Activated T-helper 1 cell treated with anti-CD3 and anti-CD28 coated beads, Interleukin-12 subunit alpha, Interleukin-12 subunit beta, Interleukin-2, Interleukin-4 antibody, amounts not matched to agents 30 ng/mL and 10 ng/mL and 1 ng/mL, durations not matched to agents 14 hours and 24 hours and 36 hours (primary cell): ENCODE measurements around the gene OASL. TPM values are rescaled to one million over a fixed set of nuclear protein-coding genes. Genes with fewer than 3 reads are reported as not detected.

Experiments
- DNase-seq: peaks from one replicate; pipeline ENCODE4 v3.0.0; 2021; ENCODE audit warnings: low spot score
- H3K27ac Mint-ChIP-seq: one replicate; pipeline ENCODE4 v1.8.0; 2021; ENCODE audit warnings: mild to moderate bottlenecking, mixed read lengths
- H3K27me3 Mint-ChIP-seq: one replicate; pipeline ENCODE4 v1.8.0; 2022; ENCODE audit warnings: mild to moderate bottlenecking, moderate library complexity, mixed read lengths; ENCODE audit not compliant: insufficient read depth
- H3K36me3 Mint-ChIP-seq: one replicate; pipeline ENCODE4 v1.8.0; 2021; ENCODE audit warnings: low read depth, mixed read lengths
- H3K4me1 Mint-ChIP-seq: one replicate; pipeline ENCODE4 v1.8.0; 2021; ENCODE audit warnings: low read depth, mixed read lengths
- H3K4me3 Mint-ChIP-seq: one replicate; pipeline ENCODE4 v1.8.0; 2021; ENCODE audit warnings: mild to moderate bottlenecking, moderate library complexity, mixed read lengths
- H3K9me3 Mint-ChIP-seq: one replicate; pipeline ENCODE4 v1.8.0; 2021; ENCODE audit warnings: mixed read lengths
- intact Hi-C: fragments of 100-400 bp; cut with micrococcal nuclease; formaldehyde crosslinking; loops from one replicate; pipeline ENCODE4 v1.15.1; 2024
- total RNA-seq: library from RNA; stranded (reverse); gene quantifications from 2 replicates; pipeline ENCODE4 v1.2.3, GENCODE V29; 2022

The OASL gene
- total RNA-seq, 1 donor from 2014 or later: 3.1 TPM

DNA sequence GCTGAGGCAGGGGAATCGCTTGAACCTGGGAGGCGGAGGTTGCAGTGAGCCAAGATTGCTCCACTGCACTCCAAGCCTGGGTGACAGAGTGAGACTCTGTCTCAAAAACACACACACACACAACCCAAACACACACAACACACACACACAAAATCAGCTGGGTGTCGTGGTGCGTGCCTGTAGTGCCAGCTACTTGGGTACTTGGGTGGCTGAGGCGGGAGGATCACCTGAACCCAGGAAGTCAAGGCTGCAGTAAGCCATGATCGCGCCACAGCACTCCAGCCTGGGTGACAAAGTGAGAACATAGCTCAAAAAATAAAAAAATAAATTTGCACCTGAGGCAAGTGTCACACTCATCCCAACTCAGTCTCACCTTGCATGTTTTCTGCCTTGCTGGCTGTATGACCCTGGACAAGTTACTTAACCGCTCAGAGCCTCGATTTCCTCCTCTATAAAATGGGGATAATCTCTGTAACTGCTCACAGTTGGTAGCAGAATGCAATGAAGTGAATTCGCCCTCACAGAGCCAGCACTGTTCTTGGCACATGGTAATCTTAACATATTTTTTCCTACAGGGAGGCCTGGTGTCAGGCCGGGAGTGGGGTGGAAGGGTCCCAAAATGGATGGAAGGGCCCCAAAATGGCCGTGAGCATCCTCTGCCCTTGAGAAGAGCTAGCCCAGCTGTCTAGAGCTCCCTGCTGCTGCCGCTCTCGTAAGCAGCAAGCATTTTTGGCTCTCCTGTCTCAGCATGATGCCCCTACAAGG is 61.3 kb downstream of the OASL start:
- Mint-ChIP-seq H3K4me3 (no peak overlapping the region), H3K36me3 (no peaks in the 10 kb centered on the region), H3K27ac (no peak overlapping the region), H3K27me3 (peaks cover 1% of the 10 kb centered on the region), H3K9me3 (no peaks in the 10 kb centered on the region), H3K4me1 (no peaks in the 10 kb centered on the region)
- intact Hi-C loops: no loop called here
- DNase-seq: no peak

DNA sequence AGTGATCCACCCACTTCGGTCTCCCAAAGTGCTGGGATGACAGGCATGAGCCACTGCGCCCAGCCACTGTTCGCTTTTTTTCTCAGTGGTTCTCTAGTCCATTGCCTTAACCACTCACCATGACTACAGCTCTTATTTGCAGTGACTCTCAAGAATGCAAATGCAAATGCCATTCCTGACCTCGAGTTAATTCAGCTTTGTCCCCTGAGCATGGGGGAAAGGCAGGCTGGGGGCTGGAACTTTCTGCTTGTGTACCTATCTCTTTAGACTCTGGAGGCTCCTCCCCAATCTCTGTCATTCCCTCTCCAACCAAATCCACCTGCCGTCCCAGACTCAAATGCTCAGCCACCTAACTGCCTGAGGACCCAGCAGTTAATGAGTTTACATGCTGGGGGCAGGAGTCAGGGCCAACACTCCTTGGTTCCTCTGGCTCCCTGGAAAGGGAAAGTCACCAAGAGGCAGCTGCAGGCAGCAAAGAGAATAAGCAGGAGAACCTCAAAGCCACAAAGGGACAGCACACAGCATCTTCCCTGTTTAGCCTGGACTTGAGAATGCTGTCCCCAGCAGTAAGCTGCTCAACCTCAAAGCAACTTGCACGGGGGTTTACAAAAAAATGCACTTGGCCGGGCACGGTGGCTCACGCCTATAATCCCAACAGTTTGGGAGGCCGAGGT is 66.0 kb downstream of the OASL start:
- DNase-seq: no peak
- Mint-ChIP-seq H3K27me3 (peaks cover 8% of the 10 kb centered on the region), H3K4me1 (peaks cover 7% of the 10 kb centered on the region), H3K36me3 (no peaks in the 10 kb centered on the region), H3K27ac (no peak overlapping the region), H3K4me3 (no peak overlapping the region), H3K9me3 (no peaks in the 10 kb centered on the region)
- intact Hi-C loops: loop anchor here (1.0 to 5.0 kb wide), 2 partner anchors 71 to 286 kb away; partner anchors contain the start of genes MLEC and SPPL3

DNA sequence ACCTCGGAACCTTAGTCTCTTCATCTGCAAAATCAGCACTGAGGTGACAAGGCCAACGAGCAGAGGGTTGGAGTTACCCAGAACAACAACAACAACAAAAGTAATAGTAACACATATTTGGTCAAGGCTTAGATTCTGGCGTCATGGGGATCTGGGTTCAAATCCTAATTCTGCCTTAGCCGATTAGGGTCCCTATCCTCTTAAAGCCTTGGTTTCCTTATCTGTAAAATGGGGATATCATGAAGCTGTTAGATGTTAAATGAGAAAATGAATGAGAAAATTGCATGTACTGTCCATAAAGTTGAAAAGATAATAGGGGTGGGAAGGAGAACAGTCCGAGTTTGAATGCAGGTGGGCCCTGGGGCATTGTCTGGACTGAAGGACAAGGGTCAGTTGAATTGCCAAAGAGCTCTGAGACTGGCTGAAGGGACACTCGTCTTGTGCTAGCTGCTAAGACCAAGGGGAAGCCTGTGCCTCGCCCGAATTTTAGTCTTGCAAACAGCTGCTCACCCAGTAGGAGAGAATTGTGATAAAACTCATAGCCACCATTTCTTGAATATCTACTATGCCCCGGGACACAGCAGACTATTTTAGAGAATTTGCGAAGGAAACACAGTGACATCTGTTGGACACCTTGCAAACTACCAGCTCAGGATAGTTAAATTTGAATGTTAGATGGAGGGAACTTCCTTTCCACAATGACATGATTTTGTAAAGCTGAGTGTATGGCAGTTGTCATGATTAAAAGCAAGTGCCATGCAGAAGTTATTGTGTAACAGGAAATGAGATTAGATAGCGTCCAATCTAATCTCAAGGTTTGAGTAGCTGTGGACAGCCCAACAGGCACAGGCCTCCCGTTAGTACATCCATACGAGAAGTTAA is 67.5 kb downstream of the OASL start:
- Mint-ChIP-seq H3K9me3 (no peaks in the 10 kb centered on the region), H3K4me3 (no peak overlapping the region), H3K27me3 (peaks cover 8% of the 10 kb centered on the region), H3K36me3 (no peaks in the 10 kb centered on the region), H3K27ac (no peak overlapping the region), H3K4me1 (peaks cover 7% of the 10 kb centered on the region)
- intact Hi-C loops: loop anchor here (1.0 to 5.0 kb wide), 6 partner anchors 27 to 390 kb away; partner anchors contain the start of genes MLEC, POP5 and SPPL3
- DNase-seq: peak; percentile 17

- Mint-ChIP-seq H3K36me3 (no peaks in the 10 kb centered on the region), H3K4me3 (no peak overlapping the region), H3K9me3 (no peaks in the 10 kb centered on the region), H3K4me1 (peaks cover 7% of the 10 kb centered on the region), H3K27ac (no peak overlapping the region), H3K27me3 (peaks cover 8% of the 10 kb centered on the region)
- intact Hi-C loops: loop anchor here (5.0 kb wide), 1 partner anchor 68 kb away; the partner anchor contains the start of gene SPPL3
- DNase-seq: no peak
Measured at GRCh38 chr12:120970310-120970709, 68.7 kb downstream of the OASL start.

Other genes with a start within 250 kb of the OASL start
- 27.3 and 31.2 TPM in 2 replicates for gene SPPL3, start 134.9 kb downstream of the OASL start, total RNA-seq
- gene HNF1A, start 60.7 kb downstream of the OASL start, total RNA-seq: not detected in 2 replicates
- gene C12orf43, start 22.8 kb downstream of the OASL start, total RNA-seq: 34.6 and 35.3 TPM in 2 replicates
- gene P2RX7, start 93.6 kb upstream of the OASL start, total RNA-seq: 7.3 and 8.0 TPM in 2 replicates
- 22.8 and 25.3 TPM in 2 replicates for gene P2RX4, start 170.9 kb upstream of the OASL start, total RNA-seq